NCI-H2171 treated with DMSO at 0.1 percent for 48 hours (cell line): ENCODE data around the gene ELAVL2.
A peak's percentile ranks its signal among the peaks of the same experiment; 100 is the strongest.

Experiments
- DNase-seq: peaks from one replicate; lab custom pipeline; 2025; lab: John Stamatoyannopoulos, UW

Gene ELAVL2

GRCh38 chr9:23769307-23769935 is 56.6 kb downstream of the ELAVL2 start:
- no peak for DNase-seq

GRCh38 chr9:23768861-23769260 is 57.2 kb downstream of the ELAVL2 start:
- DNase-seq: no peak

- no peak for DNase-seq
Observed at GRCh38 chr9:23766613-23767012, 59.4 kb downstream of the ELAVL2 start.

- DNase-seq: no peak
Observed at GRCh38 chr9:23765561-23765960, 60.5 kb downstream of the ELAVL2 start.

- peak; percentile 64 for DNase-seq
Observed at GRCh38 chr9:23764219-23764618, 61.8 kb downstream of the ELAVL2 start.

GRCh38 chr9:23754551-23754950 is 71.5 kb downstream of the ELAVL2 start:
- DNase-seq: no peak

- no peak for DNase-seq
Observed at GRCh38 chr9:23752859-23753258, 73.2 kb downstream of the ELAVL2 start.

- no peak for DNase-seq
Observed at GRCh38 chr9:23751633-23752032, 74.4 kb downstream of the ELAVL2 start.

- DNase-seq: no peak
Observed at GRCh38 chr9:23750808-23751207, 75.2 kb downstream of the ELAVL2 start.

GRCh38 chr9:23747088-23748075 is 78.7 kb downstream of the ELAVL2 start:
- DNase-seq: peak; percentile 17

- no peak for DNase-seq
Observed at GRCh38 chr9:23746317-23746716, 79.7 kb downstream of the ELAVL2 start.

- no peak for DNase-seq
Observed at GRCh38 chr9:23743036-23743435, 83.0 kb downstream of the ELAVL2 start.

GRCh38 chr9:23741351-23741750 is 84.7 kb downstream of the ELAVL2 start:
- DNase-seq: no peak

- no peak for DNase-seq
Observed at GRCh38 chr9:23740531-23740930, 85.5 kb downstream of the ELAVL2 start.

- DNase-seq: no peak
Observed at GRCh38 chr9:23739753-23740152, 86.3 kb downstream of the ELAVL2 start.

GRCh38 chr9:23736293-23736692 is 89.7 kb downstream of the ELAVL2 start:
- no peak for DNase-seq

- no peak for DNase-seq
Observed at GRCh38 chr9:23733495-23734078, 92.5 kb downstream of the ELAVL2 start.

- DNase-seq: no peak
Observed at GRCh38 chr9:23731353-23731752, 94.7 kb downstream of the ELAVL2 start.

GRCh38 chr9:23730364-23730763 is 95.7 kb downstream of the ELAVL2 start:
- DNase-seq: no peak

GRCh38 chr9:23728736-23729135 is 97.3 kb downstream of the ELAVL2 start:
- DNase-seq: no peak

GRCh38 chr9:23725279-23725946 is 100.6 kb downstream of the ELAVL2 start:
- DNase-seq: no peak

GRCh38 chr9:23723672-23724071 is 102.4 kb downstream of the ELAVL2 start:
- no peak for DNase-seq
